SK-N-SH (cell line): ENCODE results near the gene STH. TPM values are rescaled to one million over a fixed set of nuclear protein-coding genes. Genes with fewer than 3 reads are reported as not detected.
"Not testable (repeated sequence)": the region's sequence is repeated elsewhere in the genome, so short reads cannot be mapped to it uniquely, and the experiment has no call there.

Source experiments
- CTCF ChIA-PET: fragments of 300-600, 350-600 bp; formaldehyde crosslinking; extraction: SDS; loops from one replicate; lab custom pipeline; 2021; lab: Yijun Ruan, JAX
- POLR2A ChIA-PET: fragments of 350-600 bp; sonication (Branson Sonifier 250); formaldehyde crosslinking; extraction: SDS; loops from one replicate; lab custom pipeline; 2020; ENCODE audit warnings: antibody characterized with exemption, inconsistent platforms; lab: Yijun Ruan, JAX
- DNase-seq: peaks from one replicate; pipeline ENCODE4 v3.0.0; 2012
- H2AFZ ChIP-seq: fragments of 200-600 bp; sonication (generic); 2 replicates; pipeline ENCODE4 v1.8.1; 2016; ENCODE audit warnings: antibody characterized with exemption, mild to moderate bottlenecking, low read depth
- H3F3A ChIP-seq: fragments of 200-600 bp; sonication (generic); replicated peaks from 2 replicates; pipeline ENCODE3; 2016; ENCODE audit warnings: antibody characterized with exemption, mild to moderate bottlenecking; ENCODE audit not compliant: insufficient read depth
- H3K27ac ChIP-seq, 2 experiments: fragments of 200-500 bp in 1 of 2; fragments of 200-600 bp in 1 of 2; sonication (Bioruptor generic) in 1 of 2; sonication (generic), shearing (Covaris generic) in 1 of 2; 2 replicates each; pipeline versions ENCODE4 v1.5.1 to v1.6.1; 2014 to 2016; ENCODE audit warnings: low read depth in 2 of 2, inconsistent platforms in 1 of 2, low read length in 1 of 2, mild to moderate bottlenecking in 1 of 2, mixed read lengths in 1 of 2
- H3K27me3 ChIP-seq: fragments of 200-600 bp; sonication (generic), shearing (Covaris generic); 2 replicates; pipeline ENCODE4 v1.6.1; 2016; ENCODE audit warnings: mixed run types; ENCODE audit not compliant: insufficient read depth
- H3K36me3 ChIP-seq, 2 experiments: fragments of 200-500 bp in 1 of 2; fragments of 200-600 bp in 1 of 2; sonication (Bioruptor generic) in 1 of 2; sonication (generic) in 1 of 2; replicated peaks in 1 of 2; 2 replicates each; pipeline versions ENCODE3 to v1.5.1; 2014 to 2016; ENCODE audit warnings: low read length in 1 of 2, mild to moderate bottlenecking in 1 of 2; ENCODE audit not compliant: insufficient read depth in 2 of 2, control insufficient read depth in 1 of 2
- H3K4me1 ChIP-seq, 2 experiments: fragments of 200-500 bp in 1 of 2; fragments of 200-600 bp in 1 of 2; sonication (Bioruptor generic) in 1 of 2; sonication (generic), shearing (Covaris generic) in 1 of 2; 2 replicates each; pipeline versions ENCODE4 v1.5.1 to v1.6.1; 2014 to 2016; ENCODE audit warnings: low read depth in 1 of 2, low read length in 1 of 2, mixed run types in 1 of 2; ENCODE audit not compliant: insufficient read depth in 2 of 2, control insufficient read depth in 1 of 2
- H3K4me2 ChIP-seq: fragments of 200-600 bp; sonication (generic), shearing (Covaris generic); 2 replicates; pipeline ENCODE4 v1.6.1; 2017; ENCODE audit warnings: mixed run types
- H3K4me3 ChIP-seq, 2 experiments: fragments of 200-500 bp in 1 of 2; fragments of 200-600 bp in 1 of 2; sonication (Bioruptor generic) in 1 of 2; sonication (generic), shearing (Covaris generic) in 1 of 2; 2 replicates each; pipeline versions ENCODE4 v1.5.1 to v1.8.1; 2014 to 2016; ENCODE audit warnings: low read depth in 2 of 2, inconsistent platforms in 1 of 2, low read length in 1 of 2, mild to moderate bottlenecking in 1 of 2, mixed read lengths in 1 of 2, moderate library complexity in 1 of 2
- H3K79me2 ChIP-seq: fragments of 200-600 bp; sonication (generic); 2 replicates; pipeline ENCODE4 v1.8.1; 2017; ENCODE audit warnings: mild to moderate bottlenecking; ENCODE audit not compliant: insufficient read depth
- H3K9ac ChIP-seq: fragments of 200-600 bp; sonication (generic); 2 replicates; pipeline ENCODE4 v1.6.1; 2017; ENCODE audit warnings: mixed run types
- H3K9me2 ChIP-seq: fragments of 200-600 bp; sonication (generic); 2 replicates; pipeline ENCODE4 v1.6.1; 2017; ENCODE audit warnings: mixed run types
- H3K9me3 ChIP-seq: fragments of 200-600 bp; sonication (generic); 2 replicates; pipeline ENCODE4 v1.6.1; 2017; ENCODE audit warnings: mixed run types, mild to moderate bottlenecking, moderate library complexity
- H4K20me1 ChIP-seq: fragments of 200-600 bp; sonication (generic); 2 replicates; pipeline ENCODE4 v1.6.1; 2017; ENCODE audit warnings: mild to moderate bottlenecking, mixed run types; ENCODE audit not compliant: insufficient read depth
- CHD2 ChIP-seq: fragments of 150-350 bp; IDR thresholded peaks from 2 replicates; pipeline ENCODE4 v1.6.1; 2018; ENCODE audit warnings: low read length; ENCODE audit not compliant: partially characterized antibody
- CTCF ChIP-seq: fragments of 200-600 bp; sonication (generic); IDR thresholded peaks from 2 replicates; pipeline ENCODE4 v1.6.1; 2017; ENCODE audit warnings: antibody characterized with exemption, mild to moderate bottlenecking, moderate library complexity
- EP300 ChIP-seq, 2 experiments: IDR thresholded peaks; 2 replicates each; pipeline versions ENCODE4 v1.4.0 to v1.6.1; 2012; ENCODE audit warnings: borderline replicate concordance in 1 of 2, low read depth in 1 of 2, low read length in 1 of 2
- EZH2phosphoT487 ChIP-seq: fragments of 200-600 bp; sonication (generic); IDR thresholded peaks from 2 replicates; pipeline ENCODE4 v1.6.1; 2017; ENCODE audit warnings: low read depth, mixed run types, mild to moderate bottlenecking, antibody characterized with exemption, moderate library complexity, borderline replicate concordance
- FOSL2 ChIP-seq: IDR thresholded peaks from 2 replicates; pipeline ENCODE4 v1.4.0; 2012; ENCODE audit warnings: low read depth, mild to moderate bottlenecking, moderate library complexity, borderline replicate concordance
- FOXM1 ChIP-seq: IDR thresholded peaks from 2 replicates; pipeline ENCODE4 v1.4.0; 2012; ENCODE audit warnings: low read depth, mild to moderate bottlenecking
- JUND ChIP-seq: IDR thresholded peaks from 2 replicates; pipeline ENCODE4 v1.4.0; 2012
- MEF2A ChIP-seq: IDR thresholded peaks from 2 replicates; pipeline ENCODE4 v1.4.0; 2012; ENCODE audit warnings: low read depth, borderline replicate concordance
- MXI1 ChIP-seq: IDR thresholded peaks from 2 replicates; pipeline ENCODE4 v1.6.1; 2012; ENCODE audit warnings: mild to moderate bottlenecking, low read depth, low read length, improper control_type of control experiment
- RCOR1 ChIP-seq: fragments of 150-350 bp; IDR thresholded peaks from 2 replicates; pipeline ENCODE4 v1.6.1; 2017; ENCODE audit warnings: antibody characterized with exemption, low read length
- YY1 ChIP-seq: IDR thresholded peaks from 2 replicates; pipeline ENCODE4 v1.4.0; 2012; ENCODE audit warnings: low read depth, mild to moderate bottlenecking
- WGBS: methylation state at CpG from one replicate; pipeline ENCODE4 v1.1.6; 2017; ENCODE audit warnings: low lambda C conversion rate; 5-methylcytosine and 5-hydroxymethylcytosine counted together
- polyA plus RNA-seq, 3 experiments: library from polyadenylated mRNA; depleted of rRNA; stranded (reverse); fragments of >200 nt; gene quantifications; 2 replicates each; pipeline ENCODE4 v1.2.3, GENCODE V29; 2012
- TF ChIP-seq, protein P1 (sequence below): fragments of 150-350 bp; IDR thresholded peaks from 2 replicates; pipeline ENCODE4 v1.6.1; 2016; ENCODE audit warnings: mild to moderate bottlenecking, low read depth, low read length

Gene STH
- polyA plus RNA-seq, 1 of the 3 experiments (the other 2 are of a cell fraction) = not detected

DNA sequence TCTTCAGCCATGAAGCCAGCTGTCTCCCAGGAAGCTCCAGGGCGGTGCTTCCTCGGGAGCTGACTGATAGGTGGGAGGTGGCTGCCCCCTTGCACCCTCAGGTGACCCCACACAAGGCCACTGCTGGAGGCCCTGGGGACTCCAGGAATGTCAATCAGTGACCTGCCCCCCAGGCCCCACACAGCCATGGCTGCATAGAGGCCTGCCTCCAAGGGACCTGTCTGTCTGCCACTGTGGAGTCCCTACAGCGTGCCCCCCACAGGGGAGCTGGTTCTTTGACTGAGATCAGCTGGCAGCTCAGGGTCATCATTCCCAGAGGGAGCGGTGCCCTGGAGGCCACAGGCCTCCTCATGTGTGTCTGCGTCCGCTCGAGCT is 14.1 kb downstream of the STH start:
- 88% methylated on average over 5 of the region's 7 CpGs for WGBS
- no peak overlapping the region for H2AFZ ChIP-seq
- CTCF ChIA-PET = interaction anchor here (0.5 to 3.0 kb wide), 8 partner anchors 9 to 823 kb away, joined by 3 to 13 read pairs (median 4); partner anchors contain the start of gene KANSL1
- no peaks in the 10 kb centered on the region for H4K20me1 ChIP-seq
- peak overlapping the region in 1 of 2 experiments; percentile 70; a peak in 2 of 4 replicates for H3K27ac ChIP-seq
- no peak overlapping the region for H3K9ac ChIP-seq
- H3K9me3 ChIP-seq = no peaks in the 10 kb centered on the region
- H3K4me2 ChIP-seq = no peak overlapping the region
- H3K4me3 ChIP-seq = no peak overlapping the region
- no peaks in the 10 kb centered on the region for H3K27me3 ChIP-seq
- peaks cover 0 to 18% of the 10 kb centered on the region in 2 experiments; a peak in 1 of 4 replicates for H3K4me1 ChIP-seq
- H3K36me3 ChIP-seq = no peaks in the 10 kb centered on the region
- TF ChIP-seq CTCF = no peak
- TF ChIP-seq JUND = no peak
- no peak for TF ChIP-seq EZH2phosphoT487
- TF ChIP-seq, all 33 proteins: peak for 0
- no peaks in the 10 kb centered on the region for H3F3A ChIP-seq
- POLR2A ChIA-PET = no interaction called here
- H3K79me2 ChIP-seq = no peaks in the 10 kb centered on the region
- no peak for DNase-seq
- no peaks in the 10 kb centered on the region for H3K9me2 ChIP-seq

DNA sequence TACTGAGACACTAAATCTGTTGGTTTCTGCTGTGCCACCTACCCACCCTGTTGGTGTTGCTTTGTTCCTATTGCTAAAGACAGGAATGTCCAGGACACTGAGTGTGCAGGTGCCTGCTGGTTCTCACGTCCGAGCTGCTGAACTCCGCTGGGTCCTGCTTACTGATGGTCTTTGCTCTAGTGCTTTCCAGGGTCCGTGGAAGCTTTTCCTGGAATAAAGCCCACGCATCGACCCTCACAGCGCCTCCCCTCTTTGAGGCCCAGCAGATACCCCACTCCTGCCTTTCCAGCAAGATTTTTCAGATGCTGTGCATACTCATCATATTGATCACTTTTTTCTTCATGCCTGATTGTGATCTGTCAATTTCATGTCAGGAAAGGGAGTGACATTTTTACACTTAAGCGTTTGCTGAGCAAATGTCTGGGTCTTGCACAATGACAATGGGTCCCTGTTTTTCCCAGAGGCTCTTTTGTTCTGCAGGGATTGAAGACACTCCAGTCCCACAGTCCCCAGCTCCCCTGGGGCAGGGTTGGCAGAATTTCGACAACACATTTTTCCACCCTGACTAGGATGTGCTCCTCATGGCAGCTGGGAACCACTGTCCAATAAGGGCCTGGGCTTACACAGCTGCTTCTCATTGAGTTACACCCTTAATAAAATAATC is 14.6 kb downstream of the STH start:
- Histone ChIP-seq H4K20me1 (no peaks in the 10 kb centered on the region), H3K9me3 (no peaks in the 10 kb centered on the region), H3K4me2 (no peak overlapping the region), H2AFZ (no peak overlapping the region), H3K4me1 (peaks cover 0 to 23% of the 10 kb centered on the region in 2 experiments; a peak in 1 of 4 replicates), H3F3A (no peaks in the 10 kb centered on the region), H3K9me2 (no peaks in the 10 kb centered on the region), H3K27me3 (no peaks in the 10 kb centered on the region)
- DNase-seq = peak; percentile 65
- CTCF ChIA-PET = interaction anchor here (1.0 to 3.0 kb wide), 7 partner anchors 10 to 822 kb away, joined by 3 to 13 read pairs (median 4); partner anchors contain the start of gene KANSL1
- POLR2A ChIA-PET = interaction anchor here (0.6 kb wide), 1 partner anchor 16 kb away, joined by 3 read pairs; no protein-coding TSS in a partner anchor
- WGBS = 80% methylated on average over 9 of the region's 9 CpGs
- TF ChIP-seq RCOR1 = 0 out of 2 replicates have a peak, but pooled peaks have one; percentile 8
- TF ChIP-seq EP300 (IDR thresholded peaks at IDR 0.05; ENCODE audit: borderline replicate concordance in 1 of 2, low read depth in 1 of 2, low read length in 1 of 2) = 0 out of 4 replicates have a peak, but pooled peaks of 1 of the 2 experiments have one; percentile 2
- TF ChIP-seq, protein P1, sequence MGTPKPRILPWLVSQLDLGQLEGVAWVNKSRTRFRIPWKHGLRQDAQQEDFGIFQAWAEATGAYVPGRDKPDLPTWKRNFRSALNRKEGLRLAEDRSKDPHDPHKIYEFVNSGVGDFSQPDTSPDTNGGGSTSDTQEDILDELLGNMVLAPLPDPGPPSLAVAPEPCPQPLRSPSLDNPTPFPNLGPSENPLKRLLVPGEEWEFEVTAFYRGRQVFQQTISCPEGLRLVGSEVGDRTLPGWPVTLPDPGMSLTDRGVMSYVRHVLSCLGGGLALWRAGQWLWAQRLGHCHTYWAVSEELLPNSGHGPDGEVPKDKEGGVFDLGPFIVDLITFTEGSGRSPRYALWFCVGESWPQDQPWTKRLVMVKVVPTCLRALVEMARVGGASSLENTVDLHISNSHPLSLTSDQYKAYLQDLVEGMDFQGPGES = no peak
- no peak for TF ChIP-seq YY1
- TF ChIP-seq FOXM1 = no peak
- TF ChIP-seq FOSL2 = no peak
- TF ChIP-seq MXI1 = peak; percentile 15; the same call in 1 of the 2 replicates
- peak; percentile 27 for TF ChIP-seq CHD2
- no peak for TF ChIP-seq MEF2A
- TF ChIP-seq, all 33 proteins: peak for 4
- no peak overlapping the region for H3K4me3 ChIP-seq
- peak overlapping the region in 1 of 2 experiments; percentile 70; a peak in 2 of 4 replicates for H3K27ac ChIP-seq
- H3K9ac ChIP-seq = no peak overlapping the region
- no peaks in the 10 kb centered on the region for H3K36me3 ChIP-seq
- no peaks in the 10 kb centered on the region for H3K79me2 ChIP-seq

GRCh38 chr17:46019408-46019925 is 20.4 kb downstream of the STH start:
- H3F3A ChIP-seq, H4K20me1 ChIP-seq, H3K27me3 ChIP-seq, H2AFZ ChIP-seq, POLR2A ChIA-PET, H3K27ac ChIP-seq, H3K9me3 ChIP-seq, H3K4me1 ChIP-seq, H3K4me2 ChIP-seq, DNase-seq, H3K79me2 ChIP-seq, H3K9ac ChIP-seq, H3K9me2 ChIP-seq, H3K4me3 ChIP-seq: not testable (repeated sequence)
- peaks cover 0 to 10% of the 10 kb centered on the region in 2 experiments for H3K36me3 ChIP-seq
- 90% methylated on average over 8 of the region's 8 CpGs for WGBS
- CTCF ChIA-PET = interaction anchor here (1.3 to 2.3 kb wide), 3 partner anchors 9 to 25 kb away, joined by 5 to 8 read pairs (median 6); no protein-coding TSS in a partner anchor
